IPS DF 4.7 (cell line): Measurements from ENCODE around the gene SAFB2.
A peak's percentile ranks its signal among the peaks of the same experiment; 100 is the strongest.

Source experiments
- DNase-seq: peaks from one replicate; pipeline ENCODE4 v3.0.0-alpha.2; 2013; ENCODE audit warnings: low spot score; ENCODE audit errors: extremely low read depth

Gene SAFB2

DNA sequence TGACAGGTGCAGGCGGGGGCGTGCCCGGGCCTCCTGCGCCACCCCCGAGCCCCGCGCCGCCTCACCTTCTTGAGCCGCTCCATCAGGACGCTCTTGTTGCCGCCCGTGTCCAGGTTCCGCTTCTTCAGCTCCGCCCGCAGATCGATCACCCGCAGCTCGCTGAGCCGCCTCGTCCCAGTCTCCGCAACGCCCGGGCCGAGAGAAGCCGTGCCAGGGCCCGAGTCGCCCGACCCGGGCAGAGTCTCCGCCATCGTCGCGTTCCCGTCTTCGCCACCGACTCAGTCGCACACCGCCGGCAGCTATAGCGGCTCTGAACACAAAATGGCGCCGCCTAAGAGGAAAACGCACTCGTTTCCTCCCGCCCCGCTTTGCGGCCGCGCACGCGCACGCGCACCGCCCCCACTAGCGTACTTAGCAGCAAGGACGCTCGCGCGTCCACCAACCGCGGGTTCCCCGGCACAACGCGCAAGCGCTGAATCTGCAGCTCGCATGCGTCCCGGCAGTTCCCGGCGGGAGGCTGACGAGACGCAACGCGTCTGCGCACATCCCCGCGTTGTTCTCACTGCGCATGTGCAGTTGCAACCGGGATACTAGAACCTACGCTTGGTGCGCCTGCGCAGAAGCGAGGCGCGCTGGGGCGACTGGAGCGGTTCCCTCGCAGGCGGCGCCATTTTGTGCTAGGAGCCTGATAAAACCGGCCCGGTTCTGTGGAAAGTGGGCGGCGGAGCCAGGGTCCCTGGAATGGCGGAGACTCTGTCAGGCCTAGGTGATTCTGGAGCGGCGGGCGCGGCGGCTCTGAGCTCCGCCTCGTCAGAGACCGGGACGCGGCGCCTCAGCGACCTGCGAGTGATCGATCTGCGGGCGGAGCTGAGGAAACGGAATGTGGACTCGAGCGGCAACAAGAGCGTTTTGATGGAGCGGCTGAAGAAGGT is at the start of gene SAFB2, which contains the start of gene SAFB:
TSS of gene SAFB2 (minus strand) at position 312 of the 932 bp plus-strand sequence. CDS start at position 251, 61 bp downstream.
TSS of gene SAFB (plus strand) at position 619 of the 932 bp plus-strand sequence. CDS start at position 742, 123 bp downstream.
- peak; percentile 97 for DNase-seq

DNA sequence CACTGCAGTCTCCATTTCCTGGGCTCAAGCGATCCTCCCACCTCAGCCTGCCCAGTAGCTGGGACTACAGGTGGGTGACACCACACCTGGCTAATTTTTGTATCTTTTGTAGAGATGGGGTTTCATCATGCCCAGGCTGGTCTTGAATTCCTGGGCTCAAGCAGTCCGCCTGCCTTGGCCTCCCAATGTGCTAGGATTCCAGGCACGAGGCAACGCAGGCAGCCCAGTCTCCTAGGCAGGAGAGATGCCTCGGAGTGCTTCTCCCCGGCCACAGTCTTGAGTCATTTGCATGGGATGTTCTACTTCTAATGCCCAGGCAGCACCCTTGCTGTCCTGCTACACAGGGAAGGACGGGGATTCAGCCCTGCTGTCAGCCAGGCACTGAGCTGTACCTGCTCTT is 49.0 kb upstream of the SAFB2 start:
- DNase-seq, result no peak

DNA sequence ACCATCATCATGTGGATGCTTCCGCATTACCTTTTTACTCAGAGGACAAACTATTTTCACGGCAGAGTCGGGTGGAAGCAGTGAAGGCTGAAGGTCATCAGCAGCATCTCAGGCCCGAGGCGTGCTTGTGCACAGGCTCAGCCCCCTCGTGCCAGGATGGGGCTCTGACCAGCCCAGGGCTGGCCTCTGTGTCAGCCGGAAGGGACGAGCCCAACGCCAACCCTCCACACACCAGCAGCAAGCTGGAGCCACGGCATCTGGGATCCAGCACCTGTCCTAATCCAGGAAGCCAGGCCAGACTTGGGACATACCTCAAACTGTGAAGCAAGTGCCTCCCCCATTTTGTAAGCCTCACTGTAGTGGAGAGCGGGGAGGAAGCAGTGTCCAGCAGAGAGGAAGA is 46.6 kb upstream of the SAFB2 start:
- DNase-seq, result no peak

DNA sequence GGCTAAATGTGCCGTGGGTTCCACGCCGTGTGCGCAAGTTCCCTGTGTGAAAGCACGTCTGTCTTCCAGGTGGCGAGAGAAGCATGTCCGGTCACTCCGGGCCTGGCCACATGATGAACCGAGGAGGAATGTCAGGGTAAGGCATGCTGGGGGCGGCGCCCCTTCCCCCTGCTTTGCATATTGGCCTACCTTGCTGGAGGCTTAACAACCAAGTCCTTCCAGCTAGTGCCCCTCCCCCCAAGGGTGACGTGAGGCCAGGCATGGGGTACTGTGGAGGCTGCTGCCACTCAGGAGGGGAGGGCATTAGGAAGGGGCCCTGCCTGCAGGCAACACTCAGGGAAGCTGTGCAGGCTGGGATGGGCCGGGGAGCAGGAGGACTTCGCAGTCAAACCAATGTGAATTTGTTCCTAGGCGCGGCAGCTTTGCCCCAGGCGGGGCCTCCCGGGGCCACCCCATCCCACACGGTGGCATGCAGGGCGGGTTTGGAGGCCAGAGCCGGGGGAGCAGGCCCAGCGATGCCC is 45.2 kb upstream of the SAFB2 start:
- DNase-seq, result no peak

DNA sequence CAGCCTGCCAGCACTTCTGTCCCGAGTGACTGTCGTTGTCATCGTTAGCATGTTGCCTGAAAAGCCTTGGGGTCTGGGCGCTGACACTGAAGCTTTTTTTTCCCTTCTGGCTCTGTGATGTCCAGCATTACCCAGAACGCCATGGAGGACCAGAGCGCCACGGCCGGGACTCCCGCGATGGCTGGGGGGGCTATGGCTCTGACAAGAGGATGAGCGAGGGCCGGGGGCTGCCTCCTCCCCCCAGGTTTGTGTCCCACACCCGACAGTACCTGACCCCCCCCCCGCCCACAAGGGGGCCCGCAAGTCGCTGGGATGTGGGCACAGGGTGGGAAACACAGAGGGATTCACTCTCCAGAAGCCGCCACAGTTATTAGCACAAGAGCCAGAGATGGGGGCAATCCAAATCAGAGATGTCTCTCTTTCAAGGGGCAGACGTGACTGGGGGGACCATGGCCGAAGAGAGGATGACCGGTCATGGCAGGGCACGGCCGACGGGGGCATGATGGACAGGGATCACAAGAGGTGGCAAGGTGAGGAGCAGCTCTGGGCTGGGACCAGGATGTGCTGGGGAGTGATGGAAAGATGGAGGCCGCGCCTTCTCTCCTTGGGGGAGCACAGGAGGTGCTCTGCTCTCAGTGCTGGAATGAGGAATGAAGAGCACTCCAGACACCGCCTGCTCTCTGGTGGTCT is 44.5 kb upstream of the SAFB2 start:
- no peak for DNase-seq

DNA sequence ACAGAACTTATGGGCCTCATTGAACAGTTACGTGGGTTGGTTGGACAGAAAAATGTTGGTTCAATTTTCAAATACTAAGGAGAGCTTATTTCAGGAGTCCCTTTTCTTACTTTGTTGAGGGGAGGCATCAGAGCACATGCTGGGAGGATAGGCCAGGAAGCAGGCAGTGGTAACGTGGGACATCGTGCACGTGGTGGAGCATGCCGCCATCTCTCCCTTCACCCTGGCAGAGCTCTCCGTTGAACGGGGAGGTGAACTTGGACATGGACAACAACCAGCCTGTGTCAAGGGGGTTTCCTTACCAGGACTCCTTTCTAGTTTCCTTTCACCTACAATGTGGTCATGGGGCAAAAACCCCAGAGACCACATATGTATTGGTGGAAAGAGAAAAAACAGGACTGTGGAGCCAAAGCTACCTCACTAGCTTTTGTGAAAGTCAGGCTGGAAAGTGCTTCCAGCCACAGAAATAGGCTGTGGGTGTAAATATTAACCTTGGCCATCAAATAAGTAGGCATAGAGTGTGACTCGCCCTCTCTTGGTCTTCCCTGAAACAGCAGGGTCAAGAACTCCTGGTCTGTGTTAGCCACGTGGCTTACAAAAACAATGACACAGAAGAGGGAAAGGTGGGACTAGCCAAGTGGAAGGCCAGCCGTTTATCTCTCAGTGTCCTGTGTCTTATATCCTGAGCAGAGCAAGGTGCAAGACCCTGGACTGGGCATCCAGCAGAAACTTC is 43.4 kb upstream of the SAFB2 start:
- DNase-seq, result no peak

DNA sequence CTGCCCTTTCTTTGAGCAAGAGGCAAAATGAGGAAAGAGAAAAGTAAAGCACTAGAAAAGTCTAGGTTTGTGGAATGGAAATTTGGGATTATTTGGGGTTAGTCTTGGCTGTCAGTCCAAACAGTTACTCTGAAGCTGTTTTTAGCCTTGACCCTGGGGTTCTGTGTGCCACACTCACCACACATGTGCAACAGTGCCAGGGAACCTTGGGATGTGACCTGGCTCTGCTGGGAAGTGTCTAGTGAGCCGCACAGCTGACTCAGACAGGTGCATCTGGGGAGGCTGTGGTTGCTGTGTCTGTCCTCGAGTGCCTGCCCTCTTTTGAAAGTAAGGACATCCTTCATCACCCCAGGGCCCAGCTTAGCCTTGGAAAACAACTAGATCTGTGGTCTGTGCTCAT is 41.9 kb upstream of the SAFB2 start:
- no peak for DNase-seq

DNA sequence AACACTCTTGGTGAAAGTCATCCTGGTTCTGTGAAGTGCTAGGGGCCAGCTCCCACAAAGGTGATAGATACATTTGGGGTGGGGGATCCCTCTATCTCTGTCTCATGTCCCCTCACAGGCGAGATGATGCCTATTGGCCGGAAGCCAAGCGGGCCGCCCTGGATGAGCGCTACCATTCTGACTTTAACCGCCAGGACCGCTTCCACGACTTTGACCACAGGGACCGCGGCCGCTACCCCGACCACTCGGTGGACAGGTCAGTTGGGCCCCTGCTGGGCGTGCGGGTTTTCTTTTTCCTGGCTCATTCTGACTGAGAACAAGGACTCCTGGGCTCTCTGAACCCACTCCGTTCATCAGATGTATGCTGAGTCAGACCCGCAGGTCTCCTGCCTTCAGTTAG is 41.3 kb upstream of the SAFB2 start:
- no peak for DNase-seq

DNA sequence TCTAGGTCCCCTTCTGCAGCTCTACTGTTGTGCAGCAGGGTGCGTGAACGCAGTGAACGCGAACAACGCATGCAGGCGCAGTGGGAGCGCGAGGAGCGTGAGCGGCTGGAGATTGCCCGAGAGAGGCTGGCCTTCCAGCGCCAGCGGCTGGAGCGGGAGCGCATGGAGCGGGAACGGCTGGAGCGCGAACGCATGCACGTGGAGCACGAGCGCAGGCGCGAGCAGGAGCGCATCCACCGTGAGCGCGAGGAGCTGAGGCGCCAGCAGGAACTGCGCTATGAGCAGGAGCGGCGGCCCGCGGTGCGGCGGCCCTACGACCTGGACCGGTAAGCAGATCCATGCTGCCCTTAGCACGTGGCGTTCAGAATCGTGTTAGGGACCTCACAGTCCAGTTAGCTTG is 38.9 kb upstream of the SAFB2 start:
- DNase-seq, result no peak

DNA sequence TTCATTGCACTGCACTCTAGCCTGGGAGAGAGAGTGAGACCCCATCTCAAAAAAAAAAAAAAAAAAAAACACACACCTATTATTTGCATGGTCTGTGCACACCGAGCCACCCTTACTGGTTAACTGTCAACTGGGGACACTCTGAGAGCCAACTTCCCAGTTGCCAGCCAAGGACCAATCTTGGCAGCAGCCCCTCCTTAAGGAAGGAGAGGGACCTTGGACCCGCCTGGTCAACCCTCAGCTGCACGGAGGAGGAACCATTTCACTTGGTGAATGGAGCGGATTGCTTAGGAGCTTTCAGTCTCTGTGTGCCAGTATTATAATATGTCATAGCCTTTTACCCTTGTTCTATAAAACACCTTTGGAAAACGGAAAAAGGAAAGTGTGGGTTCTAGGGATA is 32.8 kb upstream of the SAFB2 start:
- DNase-seq, result no peak

DNA sequence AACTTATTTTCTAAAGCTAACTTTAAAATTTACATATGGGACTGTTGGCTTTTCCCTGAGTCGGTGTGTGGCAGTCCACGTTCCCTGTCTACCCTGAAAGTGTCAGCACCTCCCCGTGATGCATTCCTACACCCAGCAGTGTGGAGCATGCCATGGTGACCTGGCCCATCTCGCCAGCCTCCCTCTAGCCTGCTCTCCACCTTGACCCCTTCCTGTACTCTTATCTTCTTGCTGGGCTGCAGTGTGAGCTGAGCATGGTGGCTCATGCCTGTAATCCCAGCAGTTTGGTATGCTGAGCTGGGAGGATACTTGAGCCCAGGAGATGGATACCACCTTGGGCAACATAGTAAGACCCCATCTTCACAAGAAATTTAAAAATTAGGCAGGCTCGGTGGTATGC is 32.4 kb upstream of the SAFB2 start:
- DNase-seq, result no peak

DNA sequence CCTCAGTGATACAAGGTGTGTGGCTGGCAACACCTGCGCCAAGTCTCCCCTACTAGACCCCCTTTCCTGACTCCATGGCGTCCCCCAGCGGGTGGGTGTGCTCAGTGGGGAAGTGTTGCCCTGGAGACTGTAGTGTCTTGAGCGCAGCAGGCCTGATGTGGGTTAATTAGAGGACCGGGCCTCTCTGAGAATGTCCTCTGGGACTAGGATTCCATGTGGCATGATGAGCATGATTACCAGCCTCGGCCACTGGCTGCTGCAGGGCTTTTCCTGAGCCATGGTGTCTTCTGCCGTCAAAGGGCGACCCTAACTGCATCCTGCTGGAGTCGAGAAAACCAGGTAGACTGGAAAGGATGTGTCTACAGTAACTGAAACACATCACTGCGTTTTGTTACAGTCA is 29.7 kb upstream of the SAFB2 start:
- DNase-seq, result no peak

DNA sequence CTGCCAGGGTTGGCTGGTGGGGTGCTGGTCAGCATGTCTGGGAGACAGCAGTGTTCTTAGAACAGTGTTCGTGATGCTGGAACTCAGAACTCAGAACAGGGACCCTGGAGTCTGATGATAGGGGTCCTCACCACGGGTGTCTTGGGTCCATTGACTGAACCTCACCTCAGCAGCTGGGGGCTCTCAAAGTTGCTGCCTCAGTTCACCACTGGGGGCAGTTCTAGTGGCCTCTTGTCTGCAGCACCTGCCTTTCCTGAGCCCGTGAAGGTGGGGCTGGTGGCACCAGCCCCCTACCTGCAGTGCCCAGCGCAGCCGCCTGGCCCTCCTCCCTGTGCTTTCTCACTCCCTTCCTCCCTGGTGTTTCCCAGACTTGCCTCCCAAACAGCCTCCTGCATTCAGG is 28.8 kb upstream of the SAFB2 start:
- DNase-seq, result no peak

DNA sequence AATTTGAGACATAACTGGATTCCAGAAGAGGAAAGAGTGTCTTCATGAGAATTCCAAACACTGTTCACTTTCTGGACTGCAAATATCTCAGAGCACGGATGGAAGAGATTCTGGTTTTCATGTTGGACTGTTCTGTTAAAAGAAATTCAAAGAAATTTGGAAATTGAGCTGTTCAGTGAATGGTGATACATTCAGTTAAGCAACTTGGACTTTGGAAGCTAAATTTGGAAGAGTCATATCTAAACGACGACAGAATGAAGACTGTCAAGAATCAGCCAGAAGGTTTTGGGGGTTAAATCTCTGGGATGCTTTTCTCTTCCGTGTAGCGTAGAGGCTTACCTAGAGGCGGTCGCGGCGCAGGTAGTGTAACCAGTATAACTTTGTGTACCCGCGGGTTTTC is 25.9 kb upstream of the SAFB2 start:
- DNase-seq, result no peak

DNA sequence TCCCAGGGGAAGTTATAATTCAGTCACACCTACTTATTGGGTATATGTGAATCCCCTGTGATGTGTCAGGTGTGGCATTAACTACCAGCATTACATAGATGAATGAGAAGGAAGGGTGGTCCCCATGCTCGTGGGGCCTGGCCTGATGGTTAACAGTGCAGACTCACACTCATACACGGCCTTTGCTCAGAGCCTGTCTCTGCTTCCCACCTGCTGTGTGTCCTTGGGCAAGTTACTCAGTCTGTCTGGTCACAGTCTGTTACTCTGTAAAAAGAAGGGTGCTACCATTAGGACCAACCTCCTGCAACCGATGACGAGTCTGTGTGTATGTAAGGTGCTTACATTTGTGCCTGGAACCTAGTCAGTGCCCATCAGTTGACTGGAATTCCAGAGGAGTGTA is 24.1 kb upstream of the SAFB2 start:
- no peak for DNase-seq

DNA sequence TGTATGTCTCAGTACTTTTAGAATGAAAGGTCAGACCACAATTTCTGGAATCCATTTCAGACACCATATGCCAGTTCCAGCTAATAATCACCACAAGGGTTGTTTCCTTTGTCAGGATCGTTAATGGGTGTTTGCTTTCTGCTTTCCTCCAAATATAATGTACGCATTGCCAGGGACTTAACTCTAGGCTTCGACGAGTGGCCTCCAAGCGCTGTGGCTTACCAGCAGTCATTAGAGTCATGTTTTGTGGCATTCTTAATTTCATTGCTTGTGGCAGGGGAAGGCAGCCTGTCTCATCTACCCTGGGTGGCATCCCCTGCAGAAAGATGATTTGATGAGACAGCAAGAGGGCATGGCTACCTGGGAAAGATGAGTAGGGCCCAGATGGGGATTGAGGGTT is 22.8 kb upstream of the SAFB2 start:
- no peak for DNase-seq

DNA sequence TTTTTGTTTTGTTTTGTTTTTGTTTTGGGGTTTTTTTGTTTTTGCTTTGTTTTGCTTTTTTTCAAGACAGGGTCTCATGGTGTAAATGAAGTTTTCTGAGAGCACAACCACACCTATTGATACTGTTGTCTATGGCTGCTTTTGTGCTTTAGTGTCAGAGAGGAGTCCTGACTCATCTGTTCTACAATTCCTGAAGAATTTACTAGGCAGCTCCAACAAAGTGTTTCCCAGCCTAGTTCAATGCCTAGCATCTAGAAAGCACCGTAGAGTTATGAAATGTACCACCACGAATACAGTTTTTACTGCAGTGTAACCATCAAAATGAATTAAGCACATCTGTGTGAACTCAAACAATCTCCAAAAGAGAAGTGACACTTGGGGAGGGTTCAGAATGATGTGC is 21.5 kb upstream of the SAFB2 start:
- no peak for DNase-seq

DNA sequence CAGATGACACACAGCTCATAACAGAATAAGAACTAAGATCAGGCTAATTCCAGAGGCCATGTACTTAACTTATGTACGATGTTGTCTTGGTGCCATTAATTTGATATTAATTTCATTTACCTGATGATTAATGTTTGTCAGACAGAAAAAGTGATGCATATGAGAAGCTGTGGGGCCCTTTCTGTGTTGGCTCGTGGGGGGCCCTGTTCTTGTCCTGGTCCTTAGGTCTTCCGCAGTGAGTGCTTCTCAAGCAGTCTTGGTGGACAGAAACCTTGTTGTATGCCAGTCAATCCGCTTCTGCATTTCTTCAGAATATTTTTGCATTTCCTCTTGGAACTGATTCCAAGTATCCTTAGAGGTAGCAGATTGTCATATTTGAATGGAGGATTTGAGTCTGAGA is 20.5 kb upstream of the SAFB2 start:
- no peak for DNase-seq

DNA sequence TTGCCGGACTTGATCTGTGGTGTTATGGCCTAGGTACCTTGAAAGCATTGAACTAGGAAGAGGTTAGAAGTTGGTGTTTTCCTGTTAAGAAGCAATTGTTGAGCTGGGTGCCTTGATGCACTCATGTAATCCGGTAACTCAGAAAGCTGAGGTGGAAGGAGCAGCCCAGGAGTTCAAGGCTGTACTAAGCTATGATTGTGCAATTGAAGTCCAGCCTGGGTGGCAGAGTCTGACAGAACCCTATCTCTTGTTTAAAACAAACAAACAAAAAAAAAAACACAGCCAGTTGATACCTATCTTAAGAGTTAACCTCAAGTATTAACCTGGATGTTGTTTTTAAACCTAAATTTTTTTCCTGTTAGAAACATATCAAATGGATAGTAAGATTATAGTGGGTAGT is 19.6 kb upstream of the SAFB2 start:
- no peak for DNase-seq

DNA sequence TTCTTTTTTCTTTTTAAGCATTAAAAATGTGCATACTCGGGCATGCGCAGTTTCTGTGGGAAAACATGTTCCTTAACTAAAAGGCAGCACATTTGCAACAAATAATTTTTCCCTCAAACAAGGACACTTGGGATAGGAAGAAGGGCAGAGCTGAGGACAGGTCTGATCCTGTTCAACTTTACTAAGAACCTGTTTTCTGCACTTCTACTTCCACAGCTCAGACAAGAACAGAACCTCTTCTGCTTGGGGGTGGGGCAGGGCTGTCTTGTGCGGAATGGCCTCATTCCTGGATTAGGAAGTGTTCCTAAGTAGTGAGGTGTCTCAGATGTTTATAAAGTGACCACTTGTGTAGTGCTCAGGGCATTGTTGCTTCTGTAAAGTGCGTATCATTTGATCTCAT is 18.6 kb upstream of the SAFB2 start:
- DNase-seq, result no peak

DNA sequence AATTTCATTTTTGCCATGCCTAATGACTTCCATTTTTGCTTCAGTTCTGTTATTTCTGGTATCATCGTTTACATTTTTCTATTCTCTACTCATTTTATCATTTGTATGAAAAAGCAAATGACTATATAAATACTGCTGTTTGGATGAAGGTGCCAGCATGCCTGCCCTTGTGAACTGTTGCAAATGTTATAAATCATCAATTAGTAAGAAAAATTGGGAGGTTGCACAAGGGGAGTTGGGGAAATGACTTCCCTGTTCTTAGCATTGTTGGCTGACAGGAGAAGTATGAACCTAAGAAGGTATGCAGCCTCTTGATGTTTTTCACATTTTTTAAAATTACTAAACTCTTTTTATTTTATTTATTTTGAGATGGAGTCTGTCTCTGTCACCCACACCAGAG is 15.4 kb upstream of the SAFB2 start:
- DNase-seq, result no peak

DNA sequence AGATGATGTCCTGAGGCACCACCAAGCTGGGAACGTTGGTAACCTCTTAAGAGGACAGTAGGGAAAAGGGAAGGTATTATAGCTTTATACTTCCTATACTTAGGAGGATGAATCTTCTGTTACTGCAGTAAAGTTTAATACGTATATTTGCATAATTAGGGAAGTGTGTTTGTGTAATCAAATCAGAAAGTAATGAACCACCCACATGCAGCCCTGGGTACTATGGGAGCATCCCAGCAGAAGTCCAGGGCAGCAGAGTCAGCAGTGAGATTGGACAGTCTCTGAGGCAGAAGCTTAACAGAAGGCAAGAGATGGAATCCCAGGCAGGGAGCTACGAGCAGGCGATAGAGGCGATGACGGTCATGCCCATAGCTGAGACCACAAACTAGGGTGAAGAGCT is 12.9 kb upstream of the SAFB2 start:
- no peak for DNase-seq
